CD4-positive, alpha-beta T cell treated with Interleukin-10 for 1 hour (primary cell): Measurements from ENCODE around the gene NFE2.
"Not testable (repeated sequence)": the region's sequence is repeated elsewhere in the genome, so short reads cannot be mapped to it uniquely, and the experiment has no call there.

Experiments
- DNase-seq: peaks from one replicate; pipeline ENCODE4 v3.0.0-alpha.2; 2020

Gene NFE2

GRCh38 chr12:54281261-54281638 is 19.6 kb downstream of the NFE2 start:
- DNase-seq = not testable (repeated sequence)

GRCh38 chr12:54280468-54281260 is 20.2 kb downstream of the NFE2 start, which contains the start of gene HNRNPA1:
TSS of gene HNRNPA1 (plus strand) at chr12:54280726. CDS start at chr12:54280808, 82 bp downstream.
- peak; percentile 99 for DNase-seq

DNA sequence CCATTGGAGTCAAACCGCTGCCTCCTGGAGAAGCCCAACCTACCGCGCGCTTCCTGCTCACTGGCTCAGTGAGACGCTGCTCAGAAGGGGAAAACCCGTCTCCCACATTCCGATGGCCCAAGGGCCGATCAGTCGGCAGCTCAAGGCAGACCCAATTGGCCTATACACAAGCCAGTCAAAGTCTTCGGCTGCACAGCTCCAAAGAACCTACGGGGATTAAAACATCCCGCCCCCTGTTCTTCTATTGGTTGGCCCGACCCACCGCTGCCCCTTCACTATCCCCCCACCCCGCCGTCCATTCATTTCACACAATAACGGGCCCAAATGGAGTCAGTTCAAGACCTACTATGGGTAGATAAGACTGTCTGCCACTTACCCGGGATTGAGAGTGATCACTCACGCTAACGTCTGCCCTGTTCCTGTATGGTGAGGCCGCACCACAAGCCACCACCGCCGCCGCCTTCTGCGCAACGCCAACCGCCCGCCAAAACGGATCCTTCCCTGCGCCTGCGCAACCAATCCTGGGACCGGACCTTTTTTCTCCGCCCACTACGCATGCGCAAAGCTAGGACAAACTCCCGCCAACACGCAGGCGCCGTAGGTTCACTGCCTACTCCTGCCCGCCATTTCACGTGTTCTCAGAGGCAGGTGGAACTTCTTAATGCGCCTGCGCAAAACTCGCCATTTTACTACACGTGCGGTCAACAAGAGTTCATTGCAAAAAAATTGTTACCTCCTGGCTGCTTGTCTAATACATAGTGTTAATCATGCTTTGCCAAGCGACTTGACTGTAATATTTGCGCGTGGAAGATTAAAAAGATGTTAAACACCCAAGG is 21.0 kb downstream of the NFE2 start, which contains the start of gene CBX5:
Gene CBX5 (minus strand): TSS at position 491 of the 836 bp plus-strand sequence. CDS start 22,472 bp downstream, outside the sequence.
- DNase-seq = peak; percentile 100

GRCh38 chr12:54279227-54279631 is 21.6 kb downstream of the NFE2 start:
- no peak for DNase-seq

GRCh38 chr12:54277823-54278276 is 23.0 kb downstream of the NFE2 start:
- DNase-seq = no peak

DNA sequence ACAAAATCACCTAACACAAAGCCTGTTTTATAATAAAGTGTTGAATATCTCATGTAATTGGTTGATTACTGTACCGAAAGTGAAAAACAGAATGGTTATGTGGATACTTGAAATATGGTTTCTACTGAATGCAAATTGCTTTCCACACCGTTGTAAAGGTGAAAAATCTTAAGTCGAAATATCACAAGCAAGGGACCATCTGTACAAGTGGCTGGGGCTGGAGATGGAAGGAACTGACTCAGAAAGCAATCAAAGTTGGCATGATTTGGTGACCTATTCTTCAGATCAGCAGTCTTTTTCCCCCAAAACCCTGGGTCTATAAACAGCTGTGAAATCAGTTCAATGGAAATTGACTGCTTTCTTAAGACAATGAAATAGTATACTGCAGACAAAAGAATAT is 24.4 kb downstream of the NFE2 start:
- no peak for DNase-seq

DNA sequence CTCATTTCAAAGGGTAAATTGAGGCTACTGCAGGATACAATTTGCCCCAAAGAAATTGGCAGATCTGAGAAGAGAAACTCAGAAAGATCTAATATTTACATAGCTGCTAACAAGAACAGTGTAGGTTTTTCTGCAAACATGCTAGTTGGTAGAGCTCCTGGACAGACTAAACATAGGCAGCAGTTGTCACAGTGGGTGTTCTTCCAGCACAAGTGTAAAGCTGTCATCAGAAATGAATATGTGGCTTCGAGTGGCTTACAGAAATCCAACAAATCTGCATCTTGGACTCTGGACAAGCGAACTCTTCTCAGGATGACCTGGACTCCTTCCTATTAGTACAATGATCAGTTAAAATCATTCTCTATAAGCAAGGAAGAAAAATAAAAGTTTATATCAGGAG is 26.8 kb downstream of the NFE2 start:
- DNase-seq = no peak

DNA sequence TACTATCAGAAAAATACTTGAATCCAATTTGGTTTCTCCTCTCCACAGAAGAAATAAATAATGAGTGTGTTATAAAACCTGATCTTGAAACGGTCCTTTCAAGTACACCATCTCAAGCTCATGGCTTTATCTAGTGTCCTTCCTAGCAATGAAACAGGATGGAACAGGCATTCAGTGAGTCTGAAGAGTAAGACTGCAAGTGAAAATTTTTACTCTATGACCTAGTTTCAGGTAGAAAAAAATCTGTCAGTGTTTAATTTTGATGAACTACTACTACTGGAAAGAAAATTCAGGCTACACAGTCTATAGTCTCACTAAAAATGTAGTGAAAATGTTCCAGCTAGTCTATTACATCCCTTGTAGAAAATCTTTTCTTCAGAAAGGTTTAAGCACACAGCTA is 28.6 kb downstream of the NFE2 start:
- DNase-seq = no peak

GRCh38 chr12:54270345-54270744 is 30.5 kb downstream of the NFE2 start:
- DNase-seq = no peak

DNA sequence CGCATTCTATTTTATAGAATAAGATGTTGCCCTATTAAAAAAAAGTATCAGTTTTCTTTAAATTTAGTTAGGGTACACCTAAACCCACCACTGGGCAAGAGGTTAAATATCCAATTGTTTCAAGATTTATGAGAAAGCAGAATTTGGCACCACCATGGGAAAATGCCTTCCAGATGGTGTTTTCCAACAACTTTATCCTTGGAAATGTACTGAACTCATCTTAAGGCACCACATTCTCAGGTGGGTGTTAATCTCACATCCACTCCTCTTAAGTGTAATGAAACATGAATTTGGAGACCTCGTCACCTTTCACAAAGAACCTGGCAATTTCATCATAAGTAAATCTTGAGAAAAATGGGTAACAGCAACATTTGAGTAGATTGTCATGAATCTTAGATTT is 34.0 kb downstream of the NFE2 start:
- DNase-seq = no peak

DNA sequence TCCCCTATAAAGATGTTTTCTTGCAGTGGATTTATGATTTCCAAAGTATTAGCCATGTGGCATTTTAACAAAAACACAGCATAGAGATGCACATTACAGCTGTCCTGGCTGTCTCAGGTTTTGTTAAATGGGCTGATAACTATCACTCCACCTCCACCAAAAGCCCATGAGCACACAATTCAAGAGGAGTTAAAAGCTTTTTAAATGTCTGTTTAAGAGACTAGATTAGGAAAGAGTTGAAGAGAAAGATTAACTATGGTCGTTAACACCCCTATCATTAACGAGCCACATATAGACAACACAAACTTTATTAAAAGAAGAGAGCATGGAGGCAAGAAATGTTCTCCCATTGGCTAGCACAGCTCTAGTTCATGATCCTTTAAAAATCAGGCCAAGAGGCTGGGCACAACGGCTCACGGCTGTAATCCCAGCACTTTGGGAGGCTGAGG is 35.4 kb downstream of the NFE2 start:
- no peak for DNase-seq

DNA sequence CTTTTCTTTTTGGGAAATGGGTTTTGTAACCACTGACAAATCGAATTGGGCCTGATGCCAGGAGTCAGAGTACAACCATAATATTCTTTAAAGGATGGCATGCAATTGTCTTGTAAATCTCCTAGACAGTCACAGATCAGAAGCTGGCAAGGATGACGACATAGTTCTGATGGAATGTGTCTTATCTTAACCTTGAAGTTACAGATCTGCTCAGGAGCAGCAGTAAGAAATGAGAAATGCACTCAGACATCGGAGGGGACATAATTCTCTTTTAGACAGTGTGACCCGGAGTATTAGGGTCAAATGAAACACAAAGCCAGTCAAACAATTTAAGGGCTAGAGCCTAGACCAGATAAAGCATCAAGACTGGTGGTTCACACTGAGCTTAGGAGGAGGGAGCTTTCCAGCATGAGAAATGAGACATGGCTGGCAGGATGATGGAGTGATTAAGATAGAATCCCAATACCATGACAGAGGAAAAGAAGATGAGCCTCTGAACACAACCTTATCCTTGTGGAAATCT is 38.4 kb downstream of the NFE2 start:
- DNase-seq = no peak

DNA sequence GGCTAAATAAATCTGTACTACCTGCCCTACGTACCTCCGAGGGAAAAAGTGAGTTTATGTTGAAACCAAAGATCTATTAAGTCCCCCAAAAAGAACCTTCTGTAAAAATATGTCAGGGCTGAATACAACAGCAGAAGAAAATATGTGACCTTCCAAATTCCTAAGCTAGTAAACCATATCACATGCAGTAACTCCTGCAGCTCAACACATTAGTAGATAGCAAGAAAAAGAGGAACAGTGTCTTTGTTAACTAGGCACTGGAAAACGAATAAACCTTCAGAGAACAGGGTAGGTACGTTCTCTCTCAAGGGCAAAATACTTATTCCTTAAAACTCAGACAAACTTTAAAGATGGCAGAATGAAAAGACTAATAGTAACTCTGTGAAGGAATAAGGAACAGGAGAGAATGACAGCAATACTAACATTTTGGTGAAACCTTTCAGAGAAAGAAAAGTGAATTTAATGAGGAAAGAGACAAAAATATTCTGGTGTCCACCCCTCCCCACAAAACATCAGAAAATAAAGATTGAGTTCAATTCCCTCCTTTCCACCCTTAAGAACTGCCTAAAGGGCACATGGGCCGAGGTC is 38.9 kb downstream of the NFE2 start:
- no peak for DNase-seq

DNA sequence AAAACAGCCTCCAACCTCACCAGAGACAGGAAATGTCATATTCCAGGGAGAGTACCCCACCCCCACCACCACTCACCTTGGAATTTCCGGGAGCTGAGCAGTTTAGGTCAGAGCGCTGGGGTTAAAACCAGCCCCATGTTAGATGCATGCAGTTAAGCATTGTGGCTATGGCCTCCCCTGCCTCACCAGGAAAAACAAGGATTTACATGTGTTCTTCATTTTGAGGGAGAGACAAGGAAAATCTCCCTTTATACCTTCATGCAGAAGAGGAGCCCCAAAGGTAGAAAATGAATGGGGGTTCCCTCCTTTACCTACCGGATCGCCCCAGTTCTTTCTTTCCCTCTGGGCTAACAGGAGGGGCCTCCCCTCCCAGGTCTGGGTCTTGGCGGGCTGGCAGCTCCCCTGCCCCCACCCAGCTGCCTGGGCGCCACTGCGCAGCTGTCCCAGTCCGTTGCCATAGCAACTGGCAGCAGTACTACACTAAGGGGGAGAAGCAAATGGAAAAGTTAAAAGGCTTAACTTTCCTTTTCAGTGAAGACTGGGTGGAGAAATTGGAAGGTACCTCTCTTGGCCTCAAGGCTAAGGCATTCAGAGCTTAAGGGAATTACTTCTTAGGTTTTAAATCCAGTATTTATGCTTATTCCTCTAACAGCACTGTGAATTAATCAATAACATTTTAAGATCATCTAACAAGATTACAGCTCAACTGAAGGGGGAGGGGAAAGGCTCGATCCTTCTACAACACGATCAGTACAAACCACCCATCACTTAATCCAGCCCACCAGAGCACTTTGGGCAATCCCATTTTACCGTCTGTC is 41.4 kb downstream of the NFE2 start:
- DNase-seq = peak; percentile 43

GRCh38 chr12:54258201-54258681 is 42.6 kb downstream of the NFE2 start:
- no peak for DNase-seq

DNA sequence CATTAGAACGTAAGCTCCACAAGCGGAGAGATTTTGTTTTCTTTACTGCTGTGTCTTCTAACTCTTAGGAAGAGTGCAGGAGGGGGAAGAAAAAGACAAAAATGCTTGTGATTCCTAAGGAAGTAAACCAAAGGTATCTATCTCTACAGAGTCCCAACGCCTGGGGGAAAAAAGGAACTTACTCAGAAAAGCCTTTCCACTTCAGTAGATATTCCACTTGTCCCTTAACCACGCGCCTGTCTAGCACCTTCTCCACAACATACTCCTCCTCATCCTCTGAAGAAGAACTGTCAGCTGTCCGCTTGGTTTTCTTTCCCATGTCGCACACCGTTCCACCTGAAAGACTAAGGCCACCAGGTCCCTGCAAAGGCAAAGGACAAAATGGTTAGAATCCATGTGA is 43.5 kb downstream of the NFE2 start:
- no peak for DNase-seq

GRCh38 chr12:54253240-54253639 is 47.6 kb downstream of the NFE2 start:
- no peak for DNase-seq

DNA sequence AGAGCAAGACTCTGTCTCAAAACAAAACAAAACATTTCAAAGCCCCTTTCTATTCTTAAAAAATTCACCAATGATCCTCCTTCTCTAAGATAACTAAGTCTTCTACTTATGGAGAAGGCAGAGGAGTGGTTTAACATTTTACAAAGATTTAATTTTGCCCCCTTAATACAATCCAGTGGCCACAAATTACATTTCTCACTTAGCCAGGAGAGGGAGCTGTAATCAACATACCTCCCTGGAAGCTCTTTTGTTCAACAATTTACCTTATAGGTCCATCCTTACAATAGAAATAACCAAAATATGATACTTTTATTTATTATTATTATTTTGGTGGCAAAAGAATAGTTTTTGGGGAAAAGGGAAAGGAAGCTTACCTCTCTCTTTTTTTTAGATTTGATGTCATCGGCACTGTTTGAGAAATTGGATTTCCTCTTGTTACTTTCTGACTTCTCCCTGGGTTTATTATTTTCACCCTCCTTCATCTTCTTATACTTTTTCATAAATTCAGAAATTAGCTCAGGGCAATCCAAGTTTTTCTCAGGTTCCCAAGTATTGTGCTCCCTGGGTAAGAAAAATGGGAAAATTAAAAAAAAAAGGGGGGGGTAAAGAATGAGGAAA is 49.0 kb downstream of the NFE2 start:
- peak; percentile 63 for DNase-seq

- DNase-seq = no peak
Observed at GRCh38 chr12:54249489-54249888, 51.3 kb downstream of the NFE2 start.

DNA sequence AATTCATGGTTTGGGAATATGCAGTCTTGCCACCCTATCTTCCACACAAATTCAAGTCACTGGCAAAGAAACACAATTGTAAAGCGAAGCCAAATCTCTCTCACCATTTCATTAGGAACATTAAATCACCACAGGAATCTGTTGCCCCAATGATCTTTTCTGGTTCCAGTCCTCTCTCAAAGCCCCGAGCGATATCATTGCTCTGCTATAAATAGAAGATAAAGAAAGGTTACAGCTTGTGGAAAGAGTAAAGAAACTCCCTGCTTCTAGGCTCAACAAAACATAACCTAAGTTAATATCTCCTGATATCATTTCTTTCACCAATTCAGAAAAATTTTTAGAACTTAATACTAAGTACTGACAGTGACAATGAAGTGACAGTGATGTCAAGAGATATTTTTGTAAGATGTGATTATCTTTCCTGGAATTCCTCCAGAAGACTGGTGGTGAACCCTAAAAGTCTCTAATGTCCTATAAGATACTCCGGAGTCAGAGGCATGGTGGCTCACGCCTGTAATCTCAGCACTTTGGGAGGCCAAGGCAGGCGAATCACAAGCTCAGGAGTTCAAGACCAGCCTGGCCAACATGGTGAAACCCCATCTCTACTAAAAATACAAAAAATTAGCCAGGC is 54.7 kb downstream of the NFE2 start:
- no peak for DNase-seq
